HepG2 (cell line): Measurements from ENCODE around the gene LLGL2. TPM values are rescaled to one million over a fixed set of nuclear protein-coding genes. Genes with fewer than 3 reads are reported as not detected.

Experiments
- DR1 ChIP-seq: sonication (generic); formaldehyde crosslinking; IDR thresholded peaks from 2 replicates; pipeline ENCODE4 v1.8.0; 2021; ENCODE audit warnings: mild to moderate bottlenecking, missing genetic modification reagents, inconsistent platforms
- EEA1 ChIP-seq: sonication (generic); formaldehyde crosslinking; IDR thresholded peaks from 2 replicates; pipeline ENCODE4 v1.5.1; 2020; ENCODE audit warnings: mild to moderate bottlenecking, missing genetic modification reagents, borderline replicate concordance
- JDP2 ChIP-seq: sonication (generic); formaldehyde crosslinking; IDR thresholded peaks from 2 replicates; pipeline ENCODE4 v1.8.1; 2022; ENCODE audit warnings: missing genetic modification reagents, borderline replicate concordance
- JUN ChIP-seq: sonication (generic); formaldehyde crosslinking; IDR thresholded peaks from 2 replicates; pipeline ENCODE4 v1.4.0; 2020; ENCODE audit warnings: mild to moderate bottlenecking, missing genetic modification reagents
- KLF11 ChIP-seq: IDR thresholded peaks from 2 replicates; pipeline ENCODE4 v1.6.1; 2016; ENCODE audit warnings: missing compliant biosample characterization
- KMT2A ChIP-seq: sonication (generic); formaldehyde crosslinking; IDR thresholded peaks from 2 replicates; pipeline ENCODE4 v1.4.0; 2020; ENCODE audit warnings: missing genetic modification reagents
- NRL ChIP-seq: sonication (generic); formaldehyde crosslinking; IDR thresholded peaks from 2 replicates; pipeline ENCODE4 v1.5.0; 2020; ENCODE audit warnings: missing genetic modification reagents, mild to moderate bottlenecking, moderate library complexity, borderline replicate concordance
- POLR2A ChIP-seq, 2 experiments: IDR thresholded peaks; 2 replicates each; pipeline ENCODE4 v1.6.1; 2011; ENCODE audit warnings: low read depth in 2 of 2, low read length in 2 of 2, mild to moderate bottlenecking in 1 of 2, moderate library complexity in 1 of 2; ENCODE audit not compliant: insufficient read depth in 1 of 2
- SP5 ChIP-seq: IDR thresholded peaks from 2 replicates; pipeline ENCODE4 v1.6.1; 2016; ENCODE audit warnings: low read depth, borderline replicate concordance
- SUZ12 ChIP-seq: fragments of 150-350 bp; IDR thresholded peaks from 2 replicates; pipeline ENCODE4 v1.6.1; 2014; ENCODE audit warnings: low read depth, low read length
- TBP ChIP-seq: sonication (generic); formaldehyde crosslinking; IDR thresholded peaks from 2 replicates; pipeline ENCODE4 v1.5.0; 2020; ENCODE audit warnings: missing genetic modification reagents
- ZMYM3 ChIP-seq: sonication (generic); formaldehyde crosslinking; IDR thresholded peaks from 2 replicates; pipeline ENCODE4 v1.5.1; 2020; ENCODE audit warnings: mild to moderate bottlenecking, missing genetic modification reagents
- ZNF30 ChIP-seq: sonication (generic); formaldehyde crosslinking; IDR thresholded peaks from 2 replicates; pipeline ENCODE4 v1.5.0; 2020; ENCODE audit warnings: mild to moderate bottlenecking, missing genetic modification reagents
- ZNF343 ChIP-seq: sonication (generic); formaldehyde crosslinking; IDR thresholded peaks from 2 replicates; pipeline ENCODE4 v1.4.0; 2020; ENCODE audit warnings: mild to moderate bottlenecking, missing genetic modification reagents
- ZNF350 ChIP-seq: sonication (generic); formaldehyde crosslinking; IDR thresholded peaks from 2 replicates; pipeline ENCODE4 v1.4.0; 2020; ENCODE audit warnings: mild to moderate bottlenecking, low read depth, missing genetic modification reagents, borderline replicate concordance
- ZNF773 ChIP-seq: sonication (generic); formaldehyde crosslinking; IDR thresholded peaks from 2 replicates; pipeline ENCODE4 v1.4.0; 2020; ENCODE audit warnings: missing genetic modification reagents, borderline replicate concordance
- ZSCAN12 ChIP-seq: sonication (generic); formaldehyde crosslinking; IDR thresholded peaks from 2 replicates; pipeline ENCODE4 v1.9.0; 2021; ENCODE audit warnings: mild to moderate bottlenecking, missing genetic modification reagents
- polyA plus RNA-seq, 8 experiments: library from polyadenylated mRNA; depleted of rRNA in 3 of 8; stranded (reverse) in 7 of 8; unstranded in 1 of 8; fragments of >200 nt; fragmentation: Illumina TruSeq in 4 of 8; extraction: Trizol in 4 of 8; gene quantifications; 2 replicates each; pipeline versions ENCODE4 v1.2.1 to v1.2.3, GENCODE V29; 2011 to 2016; ENCODE audit warnings: low read depth in 4 of 8, missing spikeins in 1 of 8, mixed read lengths in 1 of 8; ENCODE audit not compliant: insufficient read depth in 1 of 8
- total RNA-seq, 5 experiments: library from RNA; depleted of rRNA; stranded (reverse); fragments of >200 nt; fragmentation: Illumina TruSeq; extraction: Trizol; gene quantifications; 2 replicates each; pipeline ENCODE4 v1.2.3, GENCODE V29; 2016; ENCODE audit warnings: low read depth in 1 of 5
- TF ChIP-seq, protein P1 (sequence below): sonication (generic); formaldehyde crosslinking; IDR thresholded peaks from 2 replicates; pipeline ENCODE4 v1.4.0; 2020; ENCODE audit warnings: missing genetic modification reagents, low read depth, mild to moderate bottlenecking, borderline replicate concordance
- TF ChIP-seq, protein P2 (sequence below): sonication (generic); formaldehyde crosslinking; IDR thresholded peaks from 2 replicates; pipeline ENCODE4 v1.4.0; 2020; ENCODE audit warnings: mild to moderate bottlenecking, low read depth, missing genetic modification reagents
- TF ChIP-seq, protein P3 (sequence below): sonication (generic); formaldehyde crosslinking; IDR thresholded peaks from 2 replicates; pipeline ENCODE4 v1.4.0; 2020; ENCODE audit warnings: missing genetic modification reagents
- TF ChIP-seq, protein P4 (sequence below): sonication (generic); formaldehyde crosslinking; IDR thresholded peaks from 2 replicates; pipeline ENCODE4 v1.4.0; 2020; ENCODE audit warnings: missing genetic modification reagents; ENCODE audit errors: not compliant biosample characterization

LLGL2 gene
- total and polyA plus RNA-seq, 2 of the 13 experiments (the other 11 are each of a cell fraction or from before 2014, with no cell fraction given), result 83.0 to 86.7 TPM

DNA sequence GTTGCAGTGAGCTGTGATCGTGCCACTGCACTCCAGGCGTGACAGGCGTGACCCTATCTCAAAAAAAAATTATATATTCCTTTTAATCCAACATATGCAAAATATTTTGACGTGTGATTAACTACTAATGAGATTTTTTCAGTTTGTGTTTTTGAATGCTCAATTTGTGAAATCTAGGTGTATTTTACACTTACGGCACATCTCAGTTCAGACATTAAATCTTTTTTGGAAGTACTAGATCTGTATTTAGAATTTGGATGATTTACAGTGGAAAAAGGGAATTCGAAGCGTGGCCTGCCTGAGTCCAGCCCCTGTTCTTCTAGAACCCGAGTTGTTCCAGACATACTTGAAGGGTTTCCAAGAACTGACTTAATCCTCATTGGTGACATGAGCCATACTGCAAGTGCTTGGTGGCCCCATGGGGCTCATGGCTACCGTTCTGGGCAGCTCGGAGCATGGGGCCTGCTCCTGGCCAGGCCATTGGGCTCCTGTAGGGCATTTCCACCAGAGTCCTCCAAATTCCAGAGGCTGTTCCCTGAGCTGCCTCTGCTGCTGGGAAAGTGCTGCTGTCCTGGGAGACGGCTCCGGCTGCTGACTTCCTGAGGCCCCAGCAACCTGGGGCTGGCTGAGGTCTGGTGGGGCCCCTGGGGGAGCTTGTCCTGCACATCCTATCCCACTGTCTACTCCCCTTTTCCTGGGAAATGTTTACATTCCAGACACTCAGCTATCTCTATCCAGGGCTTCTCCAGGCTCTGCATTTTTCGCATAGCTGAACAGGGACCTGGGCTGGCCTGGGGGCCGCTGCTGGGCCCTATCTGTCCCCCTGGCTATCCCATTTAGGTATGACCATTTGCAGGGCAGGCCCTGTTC, 27.2 kb downstream of the LLGL2 start (continued):
- TF ChIP-seq ZNF773 (CRISPR knock-in tag) (peak; percentile 12; the same call in 1 of the 2 replicates), SUZ12 (no peak), JUN (CRISPR knock-in tag) (no peak), ZNF350 (no peak; the same call in 1 of the 2 replicates), ZNF30 (no peak), DR1 (CRISPR knock-in tag) (no peak), POLR2A (IDR thresholded peaks at IDR 0.05; ENCODE audit: insufficient read depth in 1 of 2, low read depth in 2 of 2, low read length in 2 of 2) (0 out of 4 replicates have a peak, but pooled peaks of 1 of the 2 experiments have one; percentile 18), KMT2A (CRISPR knock-in tag) (0 out of 2 replicates have a peak, but pooled peaks have one; percentile 29), TBP (CRISPR knock-in tag) (no peak), EEA1 (CRISPR knock-in tag) (no peak), SP5 (CRISPR knock-in tag) (peak; percentile 48; the same call in 1 of the 2 replicates), KLF11 (CRISPR knock-in tag) (peak; percentile 48; the same call in 1 of the 2 replicates), ZMYM3 (CRISPR knock-in tag) (no peak; the same call in 1 of the 2 replicates), ZSCAN12 (CRISPR knock-in tag) (no peak), JDP2 (no peak), ZNF343 (no peak), NRL (CRISPR knock-in tag) (peak; percentile 58; the same call in 1 of the 2 replicates)
- TF ChIP-seq, protein P1, sequence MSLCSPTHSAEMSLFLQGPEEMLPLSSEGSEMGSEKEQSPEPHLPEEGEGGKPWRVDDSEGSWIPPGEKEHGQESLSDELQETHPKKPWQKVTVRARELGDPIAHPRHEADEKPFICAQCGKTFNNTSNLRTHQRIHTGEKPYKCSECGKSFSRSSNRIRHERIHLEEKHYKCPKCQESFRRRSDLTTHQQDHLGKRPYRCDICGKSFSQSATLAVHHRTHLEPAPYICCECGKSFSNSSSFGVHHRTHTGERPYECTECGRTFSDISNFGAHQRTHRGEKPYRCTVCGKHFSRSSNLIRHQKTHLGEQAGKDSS (CRISPR knock-in tag), result no peak
- TF ChIP-seq, protein P2, sequence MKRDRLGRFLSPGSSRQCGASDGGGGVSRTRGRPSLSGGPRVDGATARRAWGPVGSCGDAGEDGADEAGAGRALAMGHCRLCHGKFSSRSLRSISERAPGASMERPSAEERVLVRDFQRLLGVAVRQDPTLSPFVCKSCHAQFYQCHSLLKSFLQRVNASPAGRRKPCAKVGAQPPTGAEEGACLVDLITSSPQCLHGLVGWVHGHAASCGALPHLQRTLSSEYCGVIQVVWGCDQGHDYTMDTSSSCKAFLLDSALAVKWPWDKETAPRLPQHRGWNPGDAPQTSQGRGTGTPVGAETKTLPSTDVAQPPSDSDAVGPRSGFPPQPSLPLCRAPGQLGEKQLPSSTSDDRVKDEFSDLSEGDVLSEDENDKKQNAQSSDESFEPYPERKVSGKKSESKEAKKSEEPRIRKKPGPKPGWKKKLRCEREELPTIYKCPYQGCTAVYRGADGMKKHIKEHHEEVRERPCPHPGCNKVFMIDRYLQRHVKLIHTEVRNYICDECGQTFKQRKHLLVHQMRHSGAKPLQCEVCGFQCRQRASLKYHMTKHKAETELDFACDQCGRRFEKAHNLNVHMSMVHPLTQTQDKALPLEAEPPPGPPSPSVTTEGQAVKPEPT, result no peak
- TF ChIP-seq, protein P3, sequence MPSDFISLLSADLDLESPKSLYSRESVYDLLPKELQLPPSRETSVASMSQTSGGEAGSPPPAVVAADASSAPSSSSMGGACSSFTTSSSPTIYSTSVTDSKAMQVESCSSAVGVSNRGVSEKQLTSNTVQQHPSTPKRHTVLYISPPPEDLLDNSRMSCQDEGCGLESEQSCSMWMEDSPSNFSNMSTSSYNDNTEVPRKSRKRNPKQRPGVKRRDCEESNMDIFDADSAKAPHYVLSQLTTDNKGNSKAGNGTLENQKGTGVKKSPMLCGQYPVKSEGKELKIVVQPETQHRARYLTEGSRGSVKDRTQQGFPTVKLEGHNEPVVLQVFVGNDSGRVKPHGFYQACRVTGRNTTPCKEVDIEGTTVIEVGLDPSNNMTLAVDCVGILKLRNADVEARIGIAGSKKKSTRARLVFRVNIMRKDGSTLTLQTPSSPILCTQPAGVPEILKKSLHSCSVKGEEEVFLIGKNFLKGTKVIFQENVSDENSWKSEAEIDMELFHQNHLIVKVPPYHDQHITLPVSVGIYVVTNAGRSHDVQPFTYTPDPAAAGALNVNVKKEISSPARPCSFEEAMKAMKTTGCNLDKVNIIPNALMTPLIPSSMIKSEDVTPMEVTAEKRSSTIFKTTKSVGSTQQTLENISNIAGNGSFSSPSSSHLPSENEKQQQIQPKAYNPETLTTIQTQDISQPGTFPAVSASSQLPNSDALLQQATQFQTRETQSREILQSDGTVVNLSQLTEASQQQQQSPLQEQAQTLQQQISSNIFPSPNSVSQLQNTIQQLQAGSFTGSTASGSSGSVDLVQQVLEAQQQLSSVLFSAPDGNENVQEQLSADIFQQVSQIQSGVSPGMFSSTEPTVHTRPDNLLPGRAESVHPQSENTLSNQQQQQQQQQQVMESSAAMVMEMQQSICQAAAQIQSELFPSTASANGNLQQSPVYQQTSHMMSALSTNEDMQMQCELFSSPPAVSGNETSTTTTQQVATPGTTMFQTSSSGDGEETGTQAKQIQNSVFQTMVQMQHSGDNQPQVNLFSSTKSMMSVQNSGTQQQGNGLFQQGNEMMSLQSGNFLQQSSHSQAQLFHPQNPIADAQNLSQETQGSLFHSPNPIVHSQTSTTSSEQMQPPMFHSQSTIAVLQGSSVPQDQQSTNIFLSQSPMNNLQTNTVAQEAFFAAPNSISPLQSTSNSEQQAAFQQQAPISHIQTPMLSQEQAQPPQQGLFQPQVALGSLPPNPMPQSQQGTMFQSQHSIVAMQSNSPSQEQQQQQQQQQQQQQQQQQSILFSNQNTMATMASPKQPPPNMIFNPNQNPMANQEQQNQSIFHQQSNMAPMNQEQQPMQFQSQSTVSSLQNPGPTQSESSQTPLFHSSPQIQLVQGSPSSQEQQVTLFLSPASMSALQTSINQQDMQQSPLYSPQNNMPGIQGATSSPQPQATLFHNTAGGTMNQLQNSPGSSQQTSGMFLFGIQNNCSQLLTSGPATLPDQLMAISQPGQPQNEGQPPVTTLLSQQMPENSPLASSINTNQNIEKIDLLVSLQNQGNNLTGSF (CRISPR knock-in tag), result no peak
- TF ChIP-seq, protein P4, sequence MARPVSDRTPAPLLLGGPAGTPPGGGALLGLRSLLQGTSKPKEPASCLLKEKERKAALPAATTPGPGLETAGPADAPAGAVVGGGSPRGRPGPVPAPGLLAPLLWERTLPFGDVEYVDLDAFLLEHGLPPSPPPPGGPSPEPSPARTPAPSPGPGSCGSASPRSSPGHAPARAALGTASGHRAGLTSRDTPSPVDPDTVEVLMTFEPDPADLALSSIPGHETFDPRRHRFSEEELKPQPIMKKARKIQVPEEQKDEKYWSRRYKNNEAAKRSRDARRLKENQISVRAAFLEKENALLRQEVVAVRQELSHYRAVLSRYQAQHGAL (CRISPR knock-in tag), result no peak
